Osteocyte (in vitro differentiated cells): ENCODE results near the gene TOP1. TPM values are rescaled to one million over a fixed set of nuclear protein-coding genes. Genes with fewer than 3 reads are reported as not detected.

ENCODE experiments used
- DNase-seq: peaks from one replicate; pipeline ENCODE4 v3.0.0; 2021; ENCODE audit warnings: mixed read lengths; ENCODE audit not compliant: unreplicated experiment; ENCODE audit errors: extremely low spot score
- H3K27ac Mint-ChIP-seq: one replicate; pipeline ENCODE4 v1.8.0; 2021; ENCODE audit warnings: mild to moderate bottlenecking, mixed read lengths; ENCODE audit not compliant: unreplicated experiment
- H3K27me3 Mint-ChIP-seq: one replicate; pipeline ENCODE4 v1.8.0; 2021; ENCODE audit warnings: mixed read lengths; ENCODE audit not compliant: unreplicated experiment
- H3K36me3 Mint-ChIP-seq: one replicate; pipeline ENCODE4 v1.8.0; 2021; ENCODE audit warnings: mixed read lengths; ENCODE audit not compliant: unreplicated experiment
- H3K4me1 Mint-ChIP-seq: one replicate; pipeline ENCODE4 v1.8.0; 2021; ENCODE audit warnings: mixed read lengths; ENCODE audit not compliant: unreplicated experiment
- H3K4me3 Mint-ChIP-seq: one replicate; pipeline ENCODE4 v1.8.0; 2021; ENCODE audit warnings: mild to moderate bottlenecking, moderate library complexity, mixed read lengths; ENCODE audit not compliant: unreplicated experiment
- H3K9me3 Mint-ChIP-seq: one replicate; pipeline ENCODE4 v1.8.0; 2021; ENCODE audit warnings: mixed read lengths; ENCODE audit not compliant: unreplicated experiment
- total RNA-seq: library from RNA; stranded (reverse); gene quantifications from 2 replicates; pipeline ENCODE4 v1.2.1, GENCODE V29; 2021
- TF ChIP-seq, protein P1 (sequence below): fragments of 200-600 bp; sonication (generic); IDR thresholded peaks from 2 replicates; pipeline ENCODE4 v1.5.0; 2021; ENCODE audit warnings: antibody characterized with exemption, mild to moderate bottlenecking, moderate library complexity

The TOP1 gene
- total RNA-seq, 1 donor from 2014 or later = 51.1 TPM

DNA sequence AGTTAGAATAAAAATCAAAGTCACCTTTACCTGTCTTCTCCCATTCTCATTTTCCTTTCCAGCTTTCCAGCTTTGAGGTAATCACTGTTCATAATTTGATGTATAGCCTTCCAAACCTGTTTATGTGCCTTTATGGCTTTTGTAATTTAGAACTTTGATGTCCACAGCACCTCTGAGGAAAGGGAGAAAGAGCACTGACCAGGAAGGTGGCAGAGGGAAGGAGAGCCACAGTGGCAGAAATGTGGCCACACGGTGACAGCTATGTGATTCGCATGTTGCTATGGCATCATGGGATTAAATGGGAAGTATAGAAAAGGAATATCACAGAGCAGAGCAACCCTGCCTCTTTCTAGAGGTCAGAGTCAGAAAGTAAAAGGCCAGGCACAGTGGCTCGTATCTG lies 57.0 kb downstream of the TOP1 start:
- Mint-ChIP-seq H3K27ac (no peak overlapping the region), H3K4me1 (peaks cover 9% of the 10 kb centered on the region)
- TF ChIP-seq, protein P1, sequence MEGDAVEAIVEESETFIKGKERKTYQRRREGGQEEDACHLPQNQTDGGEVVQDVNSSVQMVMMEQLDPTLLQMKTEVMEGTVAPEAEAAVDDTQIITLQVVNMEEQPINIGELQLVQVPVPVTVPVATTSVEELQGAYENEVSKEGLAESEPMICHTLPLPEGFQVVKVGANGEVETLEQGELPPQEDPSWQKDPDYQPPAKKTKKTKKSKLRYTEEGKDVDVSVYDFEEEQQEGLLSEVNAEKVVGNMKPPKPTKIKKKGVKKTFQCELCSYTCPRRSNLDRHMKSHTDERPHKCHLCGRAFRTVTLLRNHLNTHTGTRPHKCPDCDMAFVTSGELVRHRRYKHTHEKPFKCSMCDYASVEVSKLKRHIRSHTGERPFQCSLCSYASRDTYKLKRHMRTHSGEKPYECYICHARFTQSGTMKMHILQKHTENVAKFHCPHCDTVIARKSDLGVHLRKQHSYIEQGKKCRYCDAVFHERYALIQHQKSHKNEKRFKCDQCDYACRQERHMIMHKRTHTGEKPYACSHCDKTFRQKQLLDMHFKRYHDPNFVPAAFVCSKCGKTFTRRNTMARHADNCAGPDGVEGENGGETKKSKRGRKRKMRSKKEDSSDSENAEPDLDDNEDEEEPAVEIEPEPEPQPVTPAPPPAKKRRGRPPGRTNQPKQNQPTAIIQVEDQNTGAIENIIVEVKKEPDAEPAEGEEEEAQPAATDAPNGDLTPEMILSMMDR = no peak

DNA sequence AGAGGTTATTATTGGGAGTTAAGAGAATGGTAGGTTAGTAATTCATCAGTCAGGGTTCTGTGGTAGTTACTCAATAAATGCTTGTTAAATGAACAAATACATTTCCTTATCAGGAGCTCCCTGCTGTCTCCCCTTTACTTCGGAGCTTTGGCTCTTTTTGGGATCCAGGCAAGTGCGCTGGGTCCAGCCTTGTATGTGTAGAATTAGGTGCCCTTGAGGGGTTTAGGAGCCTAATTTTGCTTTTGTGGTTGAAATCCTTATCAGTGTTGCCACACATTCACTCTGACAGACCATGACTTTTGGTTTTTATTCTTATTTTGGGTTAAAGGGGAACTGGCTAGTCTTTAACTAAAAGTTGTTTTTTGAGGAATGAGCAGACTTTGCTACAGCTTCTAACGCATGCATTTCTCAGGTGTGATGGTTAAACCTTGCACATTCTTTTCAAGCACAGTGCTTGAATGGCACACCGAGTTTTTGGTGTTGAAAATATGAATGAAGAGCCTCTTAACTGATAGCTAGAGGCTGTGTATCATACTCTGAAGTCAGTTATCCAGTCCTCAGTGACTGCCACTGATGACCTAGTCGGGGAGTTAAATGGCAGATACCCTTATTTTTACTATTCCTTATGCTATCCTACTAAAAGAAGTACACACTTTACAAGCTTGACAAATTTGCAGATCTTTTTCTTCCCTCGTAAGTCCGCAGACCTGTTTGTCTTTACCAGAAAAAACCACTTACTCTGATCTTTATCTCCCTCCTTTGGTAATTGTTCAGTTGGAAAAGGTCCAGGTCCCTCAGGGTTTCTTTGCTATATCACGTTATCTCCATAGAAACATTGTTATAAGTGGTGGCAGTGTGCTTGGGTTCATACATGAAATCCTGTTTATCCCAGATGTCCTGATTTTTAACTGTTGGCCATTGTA lies 58.0 kb downstream of the TOP1 start:
- Mint-ChIP-seq H3K27me3 (no peaks in the 10 kb centered on the region), H3K36me3 (peaks cover 63% of the 10 kb centered on the region), H3K4me3 (no peak overlapping the region), H3K4me1 (peaks cover 3% of the 10 kb centered on the region), H3K9me3 (no peaks in the 10 kb centered on the region), H3K27ac (peak overlapping the region; percentile 41)
- no peak for DNase-seq
- TF ChIP-seq, protein P1 = no peak

More for the DNA sequence above, 57.0 kb downstream of the TOP1 start:
- no peak for DNase-seq
- Mint-ChIP-seq H3K27me3 (no peaks in the 10 kb centered on the region), H3K9me3 (no peaks in the 10 kb centered on the region), H3K36me3 (peaks cover 69% of the 10 kb centered on the region), H3K4me3 (no peak overlapping the region)

DNA sequence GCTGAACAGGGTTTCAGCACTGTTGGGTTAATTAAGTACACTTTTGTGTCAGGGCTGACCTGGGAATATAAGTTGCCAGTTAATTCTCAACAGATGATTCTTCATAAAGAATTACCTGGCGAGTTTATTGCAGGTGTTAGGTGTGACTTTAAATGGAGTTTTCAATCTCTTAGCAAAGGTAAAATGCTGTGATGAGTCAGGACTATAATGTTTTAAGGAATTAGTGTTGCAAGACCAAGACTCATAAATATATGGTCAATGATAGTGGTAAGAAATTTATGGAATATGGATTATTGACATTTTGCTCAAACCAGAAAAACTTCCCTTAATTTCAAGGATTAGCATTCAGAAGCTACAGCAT lies 58.7 kb downstream of the TOP1 start:
- H3K27me3 Mint-ChIP-seq = no peaks in the 10 kb centered on the region
- H3K36me3 Mint-ChIP-seq = peaks cover 63% of the 10 kb centered on the region
- H3K4me1 Mint-ChIP-seq = peaks cover 2% of the 10 kb centered on the region
- TF ChIP-seq, protein P1 = no peak
- no peak overlapping the region for H3K4me3 Mint-ChIP-seq
- no peak overlapping the region for H3K27ac Mint-ChIP-seq
- DNase-seq = no peak
- H3K9me3 Mint-ChIP-seq = no peaks in the 10 kb centered on the region

DNA sequence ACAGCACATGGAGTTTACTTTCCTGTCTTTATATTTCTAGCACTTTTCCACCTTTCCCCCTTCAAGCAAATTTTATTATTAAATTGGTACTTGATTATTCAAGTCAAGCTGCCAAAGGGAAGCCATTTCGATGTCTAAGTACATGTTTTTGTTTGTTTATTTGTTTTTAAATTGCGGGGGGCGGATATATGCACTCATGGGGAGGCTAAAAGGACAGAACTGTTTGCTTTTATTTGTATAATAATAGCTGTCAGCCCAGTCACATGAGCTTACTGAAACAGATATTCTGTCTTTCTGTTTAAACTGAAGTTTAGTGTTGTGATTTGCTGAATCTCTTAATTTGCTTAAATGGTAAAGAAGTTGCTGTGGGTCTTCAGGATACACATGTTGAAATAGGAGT lies 59.2 kb downstream of the TOP1 start:
- Mint-ChIP-seq H3K27me3 (no peaks in the 10 kb centered on the region), H3K9me3 (no peaks in the 10 kb centered on the region), H3K4me1 (no peaks in the 10 kb centered on the region), H3K4me3 (no peak overlapping the region), H3K36me3 (peaks cover 64% of the 10 kb centered on the region), H3K27ac (no peak overlapping the region)
- TF ChIP-seq, protein P1 = no peak
- no peak for DNase-seq

DNA sequence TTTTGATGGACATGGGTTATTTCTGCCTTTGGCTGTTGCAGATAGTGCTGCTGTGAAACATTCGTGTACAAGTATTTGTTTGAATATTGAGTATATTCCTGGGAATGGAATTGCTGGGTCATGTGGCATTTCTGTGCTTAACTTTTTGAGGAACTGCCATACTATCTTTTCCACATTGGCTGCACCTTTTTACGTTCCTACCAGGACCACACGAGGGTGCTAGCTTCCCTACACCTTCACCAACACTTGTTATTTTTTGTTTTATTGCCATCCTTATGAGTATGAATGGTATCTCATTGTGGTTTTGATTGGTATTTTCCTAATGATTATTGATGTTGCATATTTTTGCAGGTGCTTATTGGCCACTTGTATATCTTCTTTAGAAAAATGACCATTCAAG lies 60.9 kb downstream of the TOP1 start:
- H3K27ac Mint-ChIP-seq = no peak overlapping the region

More for the DNA sequence above, 60.9 kb downstream of the TOP1 start:
- no peak overlapping the region for H3K4me3 Mint-ChIP-seq
- TF ChIP-seq, protein P1 = no peak
- no peaks in the 10 kb centered on the region for H3K4me1 Mint-ChIP-seq
- H3K27me3 Mint-ChIP-seq = no peaks in the 10 kb centered on the region
- H3K36me3 Mint-ChIP-seq = peaks cover 56% of the 10 kb centered on the region
- no peak for DNase-seq
- no peaks in the 10 kb centered on the region for H3K9me3 Mint-ChIP-seq
